Measurements from ENCODE around the gene ACTA2.
A peak's percentile ranks its signal among the peaks of the same experiment; 100 is the strongest.

The ACTA2 gene

GRCh38 chr10:88979603-88980002 is 27.0 kb upstream of the ACTA2 start:
- H3K4me1 ChIP-seq (ENCODE audit: control insufficient read depth, insufficient read depth, low read length): peaks cover 33% of the 10 kb centered on the region
- H3K4me3 ChIP-seq (ENCODE audit: low read length): no peak overlapping the region
- no peaks in the 10 kb centered on the region for H3K27me3 ChIP-seq (ENCODE audit: control insufficient read depth, insufficient read depth, low read length)
- no peak overlapping the region for H3K9ac ChIP-seq (ENCODE audit: low read length)
- no peaks in the 10 kb centered on the region for H3K9me3 ChIP-seq (ENCODE audit: control insufficient read depth, low read length)
- H3K36me3 ChIP-seq (ENCODE audit: control insufficient read depth, insufficient read depth, low read length): no peaks in the 10 kb centered on the region

DNA sequence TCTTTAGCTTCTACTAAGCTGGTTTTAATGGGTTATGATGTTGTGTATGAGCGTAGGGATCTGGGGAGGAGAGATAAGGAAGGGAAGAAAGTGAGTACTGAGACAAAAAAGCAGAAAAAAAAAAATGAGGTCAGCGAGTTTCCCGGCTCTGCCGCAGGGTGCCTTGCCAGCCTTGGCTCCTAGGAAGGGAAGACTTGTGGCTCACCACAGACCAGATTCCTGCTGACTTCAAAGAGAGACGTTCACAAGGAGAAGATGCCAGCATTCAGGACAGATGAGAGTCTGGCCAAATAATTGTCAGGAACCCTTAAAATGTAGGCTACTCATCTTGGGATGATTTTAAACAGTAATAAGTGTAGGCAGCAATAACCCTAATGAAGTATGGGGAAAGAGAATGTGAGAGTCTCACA is 26.6 kb upstream of the ACTA2 start:
- H3K36me3 ChIP-seq (ENCODE audit: control insufficient read depth, insufficient read depth, low read length): no peaks in the 10 kb centered on the region
- no peaks in the 10 kb centered on the region for H3K27me3 ChIP-seq (ENCODE audit: control insufficient read depth, insufficient read depth, low read length)
- H3K9ac ChIP-seq (ENCODE audit: low read length): peak overlapping the region; percentile 31
- no peak overlapping the region for H3K4me3 ChIP-seq (ENCODE audit: low read length)
- H3K9me3 ChIP-seq (ENCODE audit: control insufficient read depth, low read length): no peaks in the 10 kb centered on the region
- H3K4me1 ChIP-seq (ENCODE audit: control insufficient read depth, insufficient read depth, low read length): peaks cover 33% of the 10 kb centered on the region

DNA sequence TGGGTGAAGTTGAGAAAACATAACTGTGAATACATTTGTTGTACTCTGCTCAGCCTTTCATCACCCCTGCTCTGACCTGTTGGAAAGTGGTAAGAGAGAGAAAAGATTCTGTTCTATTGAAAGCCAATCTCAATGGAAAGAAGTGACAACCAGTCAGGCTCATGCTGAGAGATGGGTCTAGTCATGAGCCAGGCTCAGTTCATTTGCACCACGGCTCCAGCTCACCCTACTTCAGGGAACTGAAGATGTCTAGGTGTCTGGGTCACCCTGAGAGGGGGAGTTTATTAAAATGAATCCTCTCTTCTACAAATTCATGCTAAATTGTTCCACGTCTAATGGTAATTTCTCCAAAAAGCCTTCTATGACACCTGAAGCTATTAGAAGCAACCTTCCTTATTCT is 25.9 kb upstream of the ACTA2 start:
- Histone ChIP-seq H3K4me3 (ENCODE audit: low read length) (no peak overlapping the region), H3K9ac (ENCODE audit: low read length) (no peak overlapping the region), H3K36me3 (ENCODE audit: control insufficient read depth, insufficient read depth, low read length) (no peaks in the 10 kb centered on the region), H3K27me3 (ENCODE audit: control insufficient read depth, insufficient read depth, low read length) (no peaks in the 10 kb centered on the region), H3K4me1 (ENCODE audit: control insufficient read depth, insufficient read depth, low read length) (peaks cover 28% of the 10 kb centered on the region), H3K9me3 (ENCODE audit: control insufficient read depth, low read length) (no peaks in the 10 kb centered on the region)

- no peaks in the 10 kb centered on the region for H3K36me3 ChIP-seq (ENCODE audit: control insufficient read depth, insufficient read depth, low read length)
- no peaks in the 10 kb centered on the region for H3K9me3 ChIP-seq (ENCODE audit: control insufficient read depth, low read length)
- H3K4me3 ChIP-seq (ENCODE audit: low read length): peak overlapping the region; percentile 10
- H3K27me3 ChIP-seq (ENCODE audit: control insufficient read depth, insufficient read depth, low read length): no peaks in the 10 kb centered on the region
- peaks cover 6% of the 10 kb centered on the region for H3K4me1 ChIP-seq (ENCODE audit: control insufficient read depth, insufficient read depth, low read length)
- H3K9ac ChIP-seq (ENCODE audit: low read length): peak overlapping the region; percentile 54
Measured at GRCh38 chr10:88975377-88975720, 22.8 kb upstream of the ACTA2 start.

DNA sequence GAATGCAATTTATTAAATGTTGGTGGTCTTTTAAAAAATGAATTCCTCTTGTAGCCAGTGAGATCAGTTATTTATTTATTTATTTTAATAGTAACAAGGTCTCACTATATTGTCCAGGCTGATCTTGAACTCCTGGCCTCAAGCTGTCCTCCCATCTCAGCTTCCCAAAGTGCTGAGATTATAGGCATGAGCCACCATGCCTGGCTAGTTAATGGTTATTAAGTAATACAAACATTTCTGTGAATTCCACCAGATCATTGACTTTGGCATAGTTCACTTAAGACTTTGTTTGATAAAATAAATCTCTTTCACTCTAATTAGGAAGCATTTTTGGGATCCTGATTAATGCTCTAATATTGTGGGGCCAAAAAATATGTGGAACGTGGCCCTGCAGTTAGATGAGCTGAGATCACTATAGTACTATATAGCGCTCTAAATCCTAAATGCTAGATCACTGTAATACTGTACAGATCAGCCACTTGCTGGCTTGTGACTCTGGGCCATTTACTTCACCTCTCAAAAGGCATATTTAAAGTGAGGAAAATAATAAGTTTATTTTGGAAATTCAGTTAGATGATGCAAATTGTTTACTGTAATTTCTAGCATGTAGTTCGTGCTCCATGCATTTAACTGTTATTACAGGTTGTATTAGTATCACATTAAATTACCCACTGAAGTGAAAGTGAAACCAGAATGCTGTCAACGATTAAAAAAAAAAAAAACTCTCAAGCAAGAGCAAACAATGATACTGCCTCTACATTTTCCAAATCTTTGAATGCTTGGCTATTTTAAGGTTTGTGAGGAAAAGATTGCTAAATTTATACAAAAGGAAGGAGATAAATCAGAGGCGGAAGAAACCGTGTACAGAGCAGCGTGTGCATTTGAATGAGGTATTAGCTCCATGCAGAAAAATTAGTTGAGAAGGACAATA is 22.1 kb upstream of the ACTA2 start:
- H3K4me3 ChIP-seq (ENCODE audit: low read length): peak overlapping the region; percentile 10
- peaks cover 6% of the 10 kb centered on the region for H3K4me1 ChIP-seq (ENCODE audit: control insufficient read depth, insufficient read depth, low read length)
- peak overlapping the region; percentile 54 for H3K9ac ChIP-seq (ENCODE audit: low read length)
- H3K27me3 ChIP-seq (ENCODE audit: control insufficient read depth, insufficient read depth, low read length): no peaks in the 10 kb centered on the region
- no peaks in the 10 kb centered on the region for H3K36me3 ChIP-seq (ENCODE audit: control insufficient read depth, insufficient read depth, low read length)
- no peaks in the 10 kb centered on the region for H3K9me3 ChIP-seq (ENCODE audit: control insufficient read depth, low read length)

DNA sequence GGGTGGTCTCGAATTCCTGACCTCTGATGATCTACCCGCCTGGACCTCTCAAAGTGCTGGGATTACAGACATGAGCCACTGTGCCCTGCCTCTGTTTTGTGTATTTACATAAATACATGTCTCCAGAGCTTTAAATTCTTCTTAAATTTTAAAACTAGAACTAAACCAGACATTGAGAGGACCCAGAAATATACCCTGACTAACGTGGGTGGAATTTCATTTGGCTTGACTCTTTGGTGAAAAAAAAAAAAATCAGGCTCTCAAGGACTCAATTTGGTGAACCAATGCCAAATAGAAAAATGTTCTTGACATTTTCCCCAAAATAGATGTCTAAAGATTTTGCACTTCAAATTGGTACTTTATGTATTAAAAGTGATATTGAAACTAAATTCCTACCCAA is 21.4 kb upstream of the ACTA2 start:
- no peaks in the 10 kb centered on the region for H3K27me3 ChIP-seq (ENCODE audit: control insufficient read depth, insufficient read depth, low read length)
- H3K36me3 ChIP-seq (ENCODE audit: control insufficient read depth, insufficient read depth, low read length): no peaks in the 10 kb centered on the region
- H3K4me1 ChIP-seq (ENCODE audit: control insufficient read depth, insufficient read depth, low read length): peaks cover 6% of the 10 kb centered on the region
- H3K9ac ChIP-seq (ENCODE audit: low read length): no peak overlapping the region
- H3K4me3 ChIP-seq (ENCODE audit: low read length): no peak overlapping the region
- H3K9me3 ChIP-seq (ENCODE audit: control insufficient read depth, low read length): no peaks in the 10 kb centered on the region

DNA sequence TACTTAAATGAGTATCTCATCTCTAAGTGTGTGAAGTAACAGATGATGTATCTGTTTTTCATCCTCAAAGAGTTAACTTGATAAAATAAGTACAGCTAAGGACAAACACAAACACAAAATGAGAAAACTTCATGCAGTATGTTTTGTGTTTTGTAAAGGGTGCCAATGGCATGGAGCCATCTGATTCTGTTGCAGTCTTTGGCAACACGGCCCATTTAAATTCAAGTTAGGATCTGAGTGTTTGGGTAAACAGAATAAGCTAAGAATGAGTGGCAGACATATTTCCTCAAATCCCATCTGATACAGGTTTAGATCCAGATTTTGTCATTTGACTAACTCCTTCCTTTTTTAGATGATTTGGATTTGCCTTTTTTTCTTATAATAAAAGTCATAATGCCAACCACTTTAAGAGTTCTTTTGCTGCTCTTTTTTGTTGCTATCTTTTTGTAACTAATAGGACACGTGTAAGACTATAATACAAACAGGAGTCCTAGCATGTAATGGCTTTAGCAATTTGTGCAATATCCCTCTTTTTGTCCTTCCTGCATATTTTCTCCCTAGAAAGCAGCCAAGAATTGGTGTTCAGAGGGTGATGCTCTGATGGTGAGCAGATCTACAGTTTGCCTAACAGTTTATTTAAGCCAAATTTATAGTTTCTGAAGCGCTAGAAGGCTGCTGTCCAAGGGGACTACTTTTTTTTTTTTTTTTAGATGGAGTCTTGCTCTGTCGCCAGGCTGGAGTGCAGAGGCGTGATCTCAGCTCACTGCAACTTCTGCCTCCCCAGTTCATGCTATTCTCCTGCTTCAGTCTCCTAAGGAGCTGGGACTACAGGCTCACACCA is 18.9 kb upstream of the ACTA2 start:
- no peak overlapping the region for H3K9ac ChIP-seq (ENCODE audit: low read length)
- H3K4me3 ChIP-seq (ENCODE audit: low read length): no peak overlapping the region
- no peaks in the 10 kb centered on the region for H3K27me3 ChIP-seq (ENCODE audit: control insufficient read depth, insufficient read depth, low read length)
- H3K9me3 ChIP-seq (ENCODE audit: control insufficient read depth, low read length): no peaks in the 10 kb centered on the region
- peaks cover 6% of the 10 kb centered on the region for H3K4me1 ChIP-seq (ENCODE audit: control insufficient read depth, insufficient read depth, low read length)
- no peaks in the 10 kb centered on the region for H3K36me3 ChIP-seq (ENCODE audit: control insufficient read depth, insufficient read depth, low read length)

DNA sequence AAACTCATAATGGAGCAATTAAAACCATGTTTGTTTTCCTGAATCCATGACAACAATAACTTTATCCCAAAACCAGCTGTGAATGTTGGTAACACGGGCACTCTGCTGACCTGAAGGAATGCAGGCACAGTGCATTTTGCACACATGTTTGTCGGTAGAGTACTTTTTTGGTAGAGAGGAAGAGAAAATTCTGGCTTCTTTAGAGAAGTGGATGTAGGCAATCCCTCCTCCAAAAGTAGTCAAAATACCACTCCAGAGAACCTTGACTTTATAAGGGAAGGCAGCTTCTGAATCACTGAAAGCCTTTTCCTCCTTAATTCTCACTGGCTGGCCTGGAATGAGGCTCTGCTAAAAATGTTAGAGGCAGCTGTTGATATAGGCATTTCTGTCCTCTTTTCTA is 15.8 kb upstream of the ACTA2 start:
- Histone ChIP-seq H3K27me3 (ENCODE audit: control insufficient read depth, insufficient read depth, low read length) (no peaks in the 10 kb centered on the region), H3K9me3 (ENCODE audit: control insufficient read depth, low read length) (no peaks in the 10 kb centered on the region), H3K9ac (ENCODE audit: low read length) (no peak overlapping the region), H3K4me3 (ENCODE audit: low read length) (no peak overlapping the region), H3K4me1 (ENCODE audit: control insufficient read depth, insufficient read depth, low read length) (no peaks in the 10 kb centered on the region), H3K36me3 (ENCODE audit: control insufficient read depth, insufficient read depth, low read length) (no peaks in the 10 kb centered on the region)

- Histone ChIP-seq H3K4me1 (ENCODE audit: control insufficient read depth, insufficient read depth, low read length) (no peaks in the 10 kb centered on the region), H3K9me3 (ENCODE audit: control insufficient read depth, low read length) (no peaks in the 10 kb centered on the region)
Measured at GRCh38 chr10:88966797-88967196, 14.2 kb upstream of the ACTA2 start.

DNA sequence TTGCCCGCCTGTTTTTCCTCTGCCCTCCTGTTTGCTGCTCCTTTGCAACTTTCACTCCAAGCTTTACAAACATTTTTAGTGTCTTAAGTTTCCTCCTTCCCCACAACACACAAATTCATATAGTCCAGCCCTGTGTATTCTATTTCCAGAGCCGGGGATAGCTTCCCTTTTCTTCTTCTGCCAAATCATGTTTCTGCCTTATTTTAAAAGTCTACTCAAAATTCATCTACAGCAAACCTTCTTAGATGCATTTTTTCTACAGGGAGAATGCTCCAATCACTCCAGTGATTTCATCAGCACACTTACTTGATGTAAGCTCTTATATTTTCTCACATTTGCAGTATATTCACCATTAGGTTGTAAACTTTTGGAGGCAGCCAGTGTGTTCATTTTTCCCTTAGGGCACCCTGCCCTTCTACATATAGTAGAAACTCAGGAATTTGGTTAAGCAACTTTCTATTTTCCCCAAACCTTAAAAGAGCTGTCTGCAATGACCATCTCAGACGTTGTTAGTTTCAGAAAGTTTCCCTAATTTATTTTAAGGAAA is 12.4 kb upstream of the ACTA2 start:
- Histone ChIP-seq H3K9me3 (ENCODE audit: control insufficient read depth, low read length) (no peaks in the 10 kb centered on the region), H3K4me3 (ENCODE audit: low read length) (no peak overlapping the region), H3K27me3 (ENCODE audit: control insufficient read depth, insufficient read depth, low read length) (no peaks in the 10 kb centered on the region), H3K9ac (ENCODE audit: low read length) (no peak overlapping the region), H3K36me3 (ENCODE audit: control insufficient read depth, insufficient read depth, low read length) (no peaks in the 10 kb centered on the region), H3K4me1 (ENCODE audit: control insufficient read depth, insufficient read depth, low read length) (no peaks in the 10 kb centered on the region)

More at GRCh38 chr10:88966797-88967196, 14.2 kb upstream of the ACTA2 start:
- no peaks in the 10 kb centered on the region for H3K36me3 ChIP-seq (ENCODE audit: control insufficient read depth, insufficient read depth, low read length)
- no peak overlapping the region for H3K9ac ChIP-seq (ENCODE audit: low read length)
- H3K27me3 ChIP-seq (ENCODE audit: control insufficient read depth, insufficient read depth, low read length): no peaks in the 10 kb centered on the region
- no peak overlapping the region for H3K4me3 ChIP-seq (ENCODE audit: low read length)

DNA sequence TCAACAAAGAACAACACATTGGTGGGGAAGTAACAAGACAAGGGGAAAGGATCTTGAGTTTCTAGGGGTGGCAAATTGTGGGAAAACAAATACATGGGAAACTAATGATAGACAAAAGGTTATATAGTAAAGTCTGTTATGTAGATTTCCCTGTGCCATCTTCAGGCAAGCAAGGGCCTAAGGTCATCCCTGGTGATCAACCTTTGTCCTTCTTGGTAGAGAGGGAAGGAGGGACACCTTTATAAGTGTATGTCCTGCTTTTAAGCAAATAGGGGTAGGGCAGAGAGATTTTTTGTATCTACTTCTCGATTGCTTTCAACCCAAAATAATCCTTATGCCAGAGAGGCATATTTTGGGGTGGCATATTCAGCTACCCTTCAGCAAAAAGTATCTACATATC is 11.8 kb upstream of the ACTA2 start:
- no peak overlapping the region for H3K9ac ChIP-seq (ENCODE audit: low read length)
- no peaks in the 10 kb centered on the region for H3K36me3 ChIP-seq (ENCODE audit: control insufficient read depth, insufficient read depth, low read length)
- H3K4me1 ChIP-seq (ENCODE audit: control insufficient read depth, insufficient read depth, low read length): no peaks in the 10 kb centered on the region
- no peak overlapping the region for H3K4me3 ChIP-seq (ENCODE audit: low read length)
- no peaks in the 10 kb centered on the region for H3K27me3 ChIP-seq (ENCODE audit: control insufficient read depth, insufficient read depth, low read length)
- no peaks in the 10 kb centered on the region for H3K9me3 ChIP-seq (ENCODE audit: control insufficient read depth, low read length)

DNA sequence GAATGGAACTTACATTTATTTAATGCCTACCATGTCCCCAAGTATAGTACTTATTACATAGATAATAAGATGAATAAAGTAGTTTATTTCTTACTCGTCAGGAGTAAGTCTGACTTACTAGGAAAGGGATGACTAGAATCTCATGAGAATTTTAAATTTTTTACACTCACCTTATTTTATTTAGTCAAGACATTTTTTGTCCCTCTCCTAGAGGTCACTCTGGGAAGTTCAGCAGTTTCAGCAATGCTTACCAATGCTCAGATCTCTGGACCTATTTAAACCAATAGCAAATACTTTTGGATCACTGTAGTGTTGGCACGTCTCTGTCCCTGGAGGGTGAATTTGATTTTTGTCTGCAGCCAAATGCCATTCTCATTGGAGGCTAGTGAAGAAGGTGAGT is 10.7 kb upstream of the ACTA2 start:
- Histone ChIP-seq H3K9me3 (ENCODE audit: control insufficient read depth, low read length) (no peaks in the 10 kb centered on the region), H3K9ac (ENCODE audit: low read length) (no peak overlapping the region), H3K4me3 (ENCODE audit: low read length) (no peak overlapping the region), H3K4me1 (ENCODE audit: control insufficient read depth, insufficient read depth, low read length) (no peaks in the 10 kb centered on the region), H3K36me3 (ENCODE audit: control insufficient read depth, insufficient read depth, low read length) (no peaks in the 10 kb centered on the region), H3K27me3 (ENCODE audit: control insufficient read depth, insufficient read depth, low read length) (no peaks in the 10 kb centered on the region)

All from mucosa of stomach (tissue), 1 donor.